Endothelial cell (in vitro differentiated cells): ENCODE data around the gene MTHFSD. TPM values are rescaled to one million over a fixed set of nuclear protein-coding genes. Genes with fewer than 3 reads are reported as not detected.
A peak's percentile ranks its signal among the peaks of the same experiment; 100 is the strongest.

Experiments used
- DNase-seq: peaks from one replicate; pipeline ENCODE4 v3.0.0; 2021; ENCODE audit warnings: low spot score
- H3K27ac Mint-ChIP-seq: one replicate; pipeline ENCODE4 v1.8.0; 2021; ENCODE audit warnings: mixed read lengths, inconsistent platforms; ENCODE audit not compliant: unreplicated experiment
- H3K27me3 Mint-ChIP-seq: one replicate; pipeline ENCODE4 v1.8.0; 2021; ENCODE audit warnings: mild to moderate bottlenecking, moderate library complexity, mixed read lengths, inconsistent platforms; ENCODE audit not compliant: unreplicated experiment
- H3K36me3 Mint-ChIP-seq: one replicate; pipeline ENCODE4 v1.8.0; 2021; ENCODE audit warnings: mild to moderate bottlenecking, low read depth, mixed read lengths, inconsistent platforms; ENCODE audit not compliant: unreplicated experiment
- H3K4me1 Mint-ChIP-seq: one replicate; pipeline ENCODE4 v1.8.0; 2021; ENCODE audit warnings: mild to moderate bottlenecking, mixed read lengths, inconsistent platforms; ENCODE audit not compliant: unreplicated experiment
- H3K4me3 Mint-ChIP-seq: one replicate; pipeline ENCODE4 v1.8.0; 2021; ENCODE audit warnings: mild to moderate bottlenecking, mixed read lengths, inconsistent platforms; ENCODE audit not compliant: unreplicated experiment
- H3K9me3 Mint-ChIP-seq: one replicate; pipeline ENCODE4 v1.8.0; 2021; ENCODE audit warnings: mixed read lengths, inconsistent platforms; ENCODE audit not compliant: unreplicated experiment
- CTCF ChIP-seq: fragments of 200-600 bp; sonication (generic); IDR thresholded peaks from one replicate; pipeline ENCODE4 v1.5.0; 2021; ENCODE audit warnings: antibody characterized with exemption; ENCODE audit not compliant: unreplicated experiment
- total RNA-seq: library from RNA; stranded (reverse); fragmentation: NEBNext Ultra II Directional; extraction: Animal tissue kit (Norgen Biotek cat#: 25700); gene quantifications from one replicate; pipeline ENCODE4 v1.2.1, GENCODE V29; 2021; ENCODE audit not compliant: unreplicated experiment

MTHFSD gene
- total RNA-seq, 1 donor from 2014 or later = 30.6 TPM

- Mint-ChIP-seq H3K36me3 (peaks cover 7% of the 10 kb centered on the region), H3K27ac (no peak overlapping the region), H3K9me3 (no peaks in the 10 kb centered on the region), H3K27me3 (peaks cover 35% of the 10 kb centered on the region), H3K4me1 (peaks cover 10% of the 10 kb centered on the region), H3K4me3 (peak overlapping the region; percentile 26)
- no peak for DNase-seq
- no peak for TF ChIP-seq CTCF
Observed at GRCh38 chr16:86498671-86499439, 56.2 kb downstream of the MTHFSD start.

- Mint-ChIP-seq H3K36me3 (peaks cover 7% of the 10 kb centered on the region), H3K27ac (no peak overlapping the region), H3K4me3 (no peak overlapping the region), H3K9me3 (no peaks in the 10 kb centered on the region), H3K27me3 (peaks cover 33% of the 10 kb centered on the region), H3K4me1 (peaks cover 10% of the 10 kb centered on the region)
- no peak for TF ChIP-seq CTCF
- no peak for DNase-seq
Observed at GRCh38 chr16:86498155-86498670, 56.8 kb downstream of the MTHFSD start.

- H3K27me3 Mint-ChIP-seq = peaks cover 34% of the 10 kb centered on the region
- peaks cover 7% of the 10 kb centered on the region for H3K36me3 Mint-ChIP-seq
- no peak overlapping the region for H3K27ac Mint-ChIP-seq
- peaks cover 10% of the 10 kb centered on the region for H3K4me1 Mint-ChIP-seq
- no peak overlapping the region for H3K4me3 Mint-ChIP-seq
- DNase-seq = no peak
- H3K9me3 Mint-ChIP-seq = no peaks in the 10 kb centered on the region
- TF ChIP-seq CTCF = no peak
Observed at GRCh38 chr16:86497551-86498021, 57.4 kb downstream of the MTHFSD start.

- peaks cover 3% of the 10 kb centered on the region for H3K36me3 Mint-ChIP-seq
- H3K4me3 Mint-ChIP-seq = no peak overlapping the region
Observed at GRCh38 chr16:86496929-86497461, 58.0 kb downstream of the MTHFSD start.

More at GRCh38 chr16:86496929-86497461, 58.0 kb downstream of the MTHFSD start:
- no peak for DNase-seq
- Mint-ChIP-seq H3K27me3 (peaks cover 30% of the 10 kb centered on the region), H3K4me1 (peaks cover 8% of the 10 kb centered on the region), H3K9me3 (no peaks in the 10 kb centered on the region), H3K27ac (no peak overlapping the region)
- no peak for TF ChIP-seq CTCF
